Measurements from ENCODE around the gene GLS. TPM values are rescaled to one million over a fixed set of nuclear protein-coding genes. Genes with fewer than 3 reads are reported as not detected.

GLS gene
- total RNA-seq, 4 donors from 2014 or later: 60.6 to 128 (median 75.7) TPM

DNA sequence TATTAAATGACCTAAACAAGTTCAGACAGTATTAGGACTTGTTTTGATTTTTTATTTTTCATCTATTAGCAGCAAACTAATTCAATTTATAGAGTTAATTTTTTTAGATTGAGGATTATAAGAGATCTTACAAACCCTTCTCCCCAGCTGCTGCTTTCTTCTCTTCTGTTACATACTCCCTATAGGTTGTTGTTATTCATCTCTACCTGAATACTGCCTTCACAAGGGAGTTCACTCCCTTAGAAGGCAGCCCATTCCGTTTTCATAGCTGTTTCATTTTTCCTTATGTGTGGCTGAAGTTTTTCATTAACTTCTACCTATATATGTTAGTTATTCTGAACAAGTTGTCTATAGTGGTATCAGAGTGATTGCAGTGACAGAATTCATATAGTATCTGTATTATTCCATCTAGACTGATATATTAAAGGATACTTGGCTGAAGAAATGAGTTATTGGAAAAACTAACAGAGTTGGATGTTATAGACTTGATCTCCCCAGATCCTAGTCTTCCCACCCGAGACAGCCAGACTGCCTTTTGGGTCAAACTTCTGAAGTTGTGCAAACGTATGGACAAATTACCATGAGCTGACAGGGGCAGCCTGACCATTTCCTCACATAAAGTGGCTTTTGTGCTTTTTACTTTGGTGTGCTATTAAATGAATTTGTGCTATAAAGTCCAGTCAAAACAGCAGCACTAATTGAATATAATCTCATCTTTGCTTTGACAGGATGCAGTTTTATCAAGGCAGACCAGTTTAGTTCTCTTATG lies 8.7 kb downstream of the GLS start:
- no peak for TF ChIP-seq POLR2A (IDR thresholded peaks at IDR 0.05)
- no peak for TF ChIP-seq EP300 (IDR thresholded peaks at IDR 0.05)
- no peak for TF ChIP-seq POLR2AphosphoS5 (IDR thresholded peaks at IDR 0.05)
- no peak for TF ChIP-seq CTCF (IDR thresholded peaks at IDR 0.05)
- Histone ChIP-seq H3K27me3 (no peaks in the 10 kb centered on the region), H3K4me3 (no peak overlapping the region), H3K4me1 (peaks cover 65% of the 10 kb centered on the region), H3K9me3 (no peaks in the 10 kb centered on the region), H3K36me3 (no peaks in the 10 kb centered on the region), H3K27ac (no peak overlapping the region)
- 87% methylated on average over 3 of the region's 3 CpGs for WGBS
- DNase-seq (ENCODE audit: low spot score in 2 of 2): no peak

DNA sequence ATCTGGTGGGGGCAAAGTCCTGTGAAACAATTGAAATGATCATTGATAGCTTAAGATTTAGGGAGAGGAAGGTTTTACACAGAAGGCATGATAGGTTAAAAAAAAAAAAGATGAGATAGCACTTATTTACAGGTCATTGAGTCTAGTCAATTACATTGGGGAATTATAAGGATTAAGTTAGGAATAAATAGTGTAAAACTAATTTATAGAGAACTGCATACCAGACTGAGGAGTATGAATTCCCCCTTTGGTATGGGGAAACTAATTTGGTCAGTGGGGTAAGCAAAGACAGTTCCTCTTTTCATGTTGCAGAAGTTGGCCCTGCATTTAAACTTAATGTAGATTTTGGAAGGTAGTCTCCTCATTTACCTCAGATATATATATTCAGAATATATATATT lies 10.8 kb downstream of the GLS start:
- peaks cover 10% of the 10 kb centered on the region for H3K36me3 ChIP-seq
- H3K27ac ChIP-seq: no peak overlapping the region

GRCh38 chr2:190891889-190892288 lies 11.3 kb downstream of the GLS start:
- Histone ChIP-seq H3K4me1 (peaks cover 43% of the 10 kb centered on the region), H3K27me3 (no peaks in the 10 kb centered on the region), H3K9me3 (no peaks in the 10 kb centered on the region), H3K27ac (no peak overlapping the region), H3K4me3 (no peak overlapping the region), H3K36me3 (peaks cover 10% of the 10 kb centered on the region)
- TF ChIP-seq CTCF (IDR thresholded peaks at IDR 0.05): no peak
- no peak for TF ChIP-seq POLR2A (IDR thresholded peaks at IDR 0.05)
- TF ChIP-seq EP300 (IDR thresholded peaks at IDR 0.05): no peak
- TF ChIP-seq POLR2AphosphoS5 (IDR thresholded peaks at IDR 0.05): no peak
- 86% methylated on average over 1 of the region's 1 CpG for WGBS
- DNase-seq (ENCODE audit: low spot score in 2 of 2): no peak

More for the DNA sequence above, 10.8 kb downstream of the GLS start:
- TF ChIP-seq POLR2AphosphoS5 (IDR thresholded peaks at IDR 0.05) (no peak), CTCF (IDR thresholded peaks at IDR 0.05) (no peak), POLR2A (IDR thresholded peaks at IDR 0.05) (no peak), EP300 (IDR thresholded peaks at IDR 0.05) (no peak)
- Histone ChIP-seq H3K9me3 (no peaks in the 10 kb centered on the region), H3K4me1 (peaks cover 49% of the 10 kb centered on the region), H3K27me3 (no peaks in the 10 kb centered on the region), H3K4me3 (no peak overlapping the region)
- no peak for DNase-seq (ENCODE audit: low spot score in 2 of 2)

- Histone ChIP-seq H3K4me3 (no peak overlapping the region), H3K36me3 (peaks cover 10% of the 10 kb centered on the region), H3K9me3 (no peaks in the 10 kb centered on the region), H3K27me3 (no peaks in the 10 kb centered on the region), H3K4me1 (peaks cover 33% of the 10 kb centered on the region), H3K27ac (no peak overlapping the region)
- TF ChIP-seq CTCF (IDR thresholded peaks at IDR 0.05): no peak
- no peak for TF ChIP-seq POLR2A (IDR thresholded peaks at IDR 0.05)
- TF ChIP-seq EP300 (IDR thresholded peaks at IDR 0.05): no peak
- TF ChIP-seq POLR2AphosphoS5 (IDR thresholded peaks at IDR 0.05): no peak
- DNase-seq (ENCODE audit: low spot score in 2 of 2): no peak
Measured at GRCh38 chr2:190893157-190893556, 12.5 kb downstream of the GLS start.

DNA sequence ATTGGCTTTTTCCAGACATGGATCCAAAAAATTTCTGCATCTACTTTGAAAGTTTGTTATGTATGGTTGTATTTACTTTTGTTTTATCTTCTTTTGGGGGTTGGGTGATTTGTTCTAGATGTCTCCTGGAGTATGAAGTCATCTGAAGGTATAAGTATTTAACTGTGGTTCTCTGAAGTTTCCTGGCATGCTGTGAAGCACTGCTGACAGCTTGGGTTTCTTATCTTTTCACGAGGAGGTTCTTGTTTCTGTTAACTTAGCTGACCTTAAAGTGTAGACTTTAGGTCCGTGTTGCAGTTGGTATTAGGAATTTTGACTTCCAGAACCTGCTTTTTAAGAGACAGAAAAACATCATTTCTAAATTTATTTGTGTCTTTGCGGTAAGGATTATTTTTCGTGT lies 15.9 kb downstream of the GLS start:
- Histone ChIP-seq H3K27me3 (no peaks in the 10 kb centered on the region), H3K36me3 (peaks cover 21% of the 10 kb centered on the region), H3K4me1 (peaks cover 11% of the 10 kb centered on the region), H3K27ac (no peak overlapping the region), H3K4me3 (no peak overlapping the region), H3K9me3 (no peaks in the 10 kb centered on the region)
- WGBS: 77% methylated on average over 4 of the region's 4 CpGs
- no peak for DNase-seq (ENCODE audit: low spot score in 2 of 2)
- TF ChIP-seq CTCF (IDR thresholded peaks at IDR 0.05) (no peak), EP300 (IDR thresholded peaks at IDR 0.05) (no peak), POLR2A (IDR thresholded peaks at IDR 0.05) (no peak), POLR2AphosphoS5 (IDR thresholded peaks at IDR 0.05) (no peak)
